H1 (cell line): ENCODE results near the gene AIPL1. TPM values are rescaled to one million over a fixed set of nuclear protein-coding genes. Genes with fewer than 3 reads are reported as not detected.

Experiments used
- CTCF ChIA-PET: fragments of 300-600 bp; sonication (Branson Sonifier 250); formaldehyde crosslinking; loops from one replicate; lab custom pipeline; 2021; ENCODE audit not compliant: partially characterized antibody; lab: Charles Lee
- POLR2A ChIA-PET: fragments of 300-600 bp; sonication (Branson Sonifier 250); formaldehyde crosslinking; loops from one replicate; lab custom pipeline; 2021; ENCODE audit warnings: inconsistent platforms; ENCODE audit not compliant: partially characterized antibody; lab: Charles Lee
- DNase-seq, 2 experiments: peaks; one replicate each; pipeline versions ENCODE4 v3.0.0 to v3.0.0-alpha.2; 2010 to 2022; ENCODE audit warnings: low spot score in 2 of 2, low read depth in 1 of 2, mixed read lengths in 1 of 2
- FAIRE-seq: peaks from 2 replicates; lab custom pipeline; 2011; peaks lifted over from hg19 to GRCh38; lab: Jason Lieb, UNC
- H2AFZ ChIP-seq: 2 replicates; pipeline ENCODE4 v1.8.1; 2012; ENCODE audit warnings: low read length, inconsistent platforms
- H2AK5ac ChIP-seq: 2 replicates; pipeline ENCODE4 v1.6.1; 2013; ENCODE audit warnings: low read depth, low read length
- H2BK120ac ChIP-seq: replicated peaks from 2 replicates; pipeline ENCODE3; 2013; ENCODE audit warnings: low read depth, low read length, inconsistent platforms
- H2BK12ac ChIP-seq: 2 replicates; pipeline ENCODE4 v1.6.1; 2013; ENCODE audit warnings: low read depth, low read length
- H2BK15ac ChIP-seq: 2 replicates; pipeline ENCODE4 v1.6.1; 2013; ENCODE audit warnings: low read length
- H2BK20ac ChIP-seq: 2 replicates; pipeline ENCODE4 v1.6.1; 2013; ENCODE audit warnings: low read length
- H2BK5ac ChIP-seq: 2 replicates; pipeline ENCODE4 v1.6.1; 2013; ENCODE audit warnings: low read depth, low read length
- H3K14ac ChIP-seq: 2 replicates; pipeline ENCODE4 v1.6.1; 2013; ENCODE audit warnings: inconsistent platforms; ENCODE audit not compliant: insufficient read length
- H3K18ac ChIP-seq: 2 replicates; pipeline ENCODE4 v1.6.1; 2013; ENCODE audit warnings: low read length; ENCODE audit errors: extremely low read depth
- H3K23ac ChIP-seq: 2 replicates; pipeline ENCODE4 v1.6.1; 2013; ENCODE audit warnings: inconsistent platforms; ENCODE audit not compliant: insufficient read length
- H3K23me2 ChIP-seq: 2 replicates; pipeline ENCODE4 v1.6.1; 2013; ENCODE audit warnings: low read depth, low read length
- H3K27ac ChIP-seq: 2 replicates; pipeline ENCODE4 v1.6.1; 2011; ENCODE audit warnings: low read depth, low read length, inconsistent platforms
- H3K27me3 ChIP-seq, 4 experiments: replicated peaks in 1 of 4; 1 replicate in 1 of 4; 2 replicates in 3 of 4; pipeline versions ENCODE4 v1.6.1 to v1.8.1; 2011 to 2013; ENCODE audit warnings: low read length in 3 of 4, mild to moderate bottlenecking in 3 of 4, inconsistent platforms in 2 of 4, mixed read lengths in 2 of 4, moderate library complexity in 1 of 4; ENCODE audit not compliant: control insufficient read depth in 3 of 4, insufficient read depth in 3 of 4; ENCODE audit errors: extremely low read depth in 1 of 4
- H3K36me3 ChIP-seq, 4 experiments: 2 replicates each; pipeline versions ENCODE4 v1.6.1 to v1.8.1; 2011 to 2013; ENCODE audit warnings: mild to moderate bottlenecking in 4 of 4, low read length in 3 of 4, moderate library complexity in 2 of 4, control low read depth in 1 of 4, inconsistent platforms in 1 of 4; ENCODE audit not compliant: insufficient read depth in 4 of 4, control insufficient read depth in 2 of 4
- H3K4ac ChIP-seq: replicated peaks from 2 replicates; pipeline ENCODE3; 2013; ENCODE audit warnings: low read length, low read depth, mixed read lengths, inconsistent platforms; ENCODE audit not compliant: insufficient read length
- H3K4me1 ChIP-seq, 4 experiments: replicated peaks in 1 of 4; 1 replicate in 1 of 4; 2 replicates in 3 of 4; pipeline versions ENCODE4 v1.6.1 to v1.8.1; 2011 to 2013; ENCODE audit warnings: low read length in 3 of 4, inconsistent platforms in 2 of 4, mixed read lengths in 1 of 4; ENCODE audit not compliant: insufficient read depth in 4 of 4, control insufficient read depth in 3 of 4
- H3K4me2 ChIP-seq, 2 experiments: 2 replicates each; pipeline versions ENCODE4 v1.6.1 to v1.8.1; 2011 to 2013; ENCODE audit warnings: low read depth in 2 of 2, low read length in 2 of 2, control low read depth in 1 of 2, inconsistent platforms in 1 of 2, mild to moderate bottlenecking in 1 of 2; ENCODE audit not compliant: insufficient read depth in 1 of 2
- H3K4me3 ChIP-seq, 4 experiments: fragments of 200-600, 300-600 bp in 1 of 4; sonication (generic), shearing (Covaris generic), sonication (Bioruptor Twin) in 1 of 4; 2 replicates each; pipeline versions ENCODE4 v1.5.1 to v1.8.1; 2011 to 2016; ENCODE audit warnings: low read length in 4 of 4, low read depth in 3 of 4, control low read depth in 2 of 4, inconsistent platforms in 2 of 4, mild to moderate bottlenecking in 2 of 4, mixed read lengths in 1 of 4, moderate library complexity in 1 of 4; ENCODE audit not compliant: insufficient read depth in 2 of 4; ENCODE audit errors: extremely low read depth in 1 of 4
- H3K56ac ChIP-seq: replicated peaks from 2 replicates; pipeline ENCODE3; 2013; ENCODE audit warnings: low read depth, mild to moderate bottlenecking, mixed read lengths, low read length, inconsistent platforms; ENCODE audit not compliant: insufficient read length
- H3K79me1 ChIP-seq: 2 replicates; pipeline ENCODE4 v1.6.1; 2013; ENCODE audit warnings: low read depth, low read length, control low read depth
- H3K79me2 ChIP-seq, 2 experiments: 2 replicates each; pipeline versions ENCODE4 v1.6.1 to v1.8.1; 2012 to 2013; ENCODE audit warnings: low read length in 2 of 2, mild to moderate bottlenecking in 2 of 2, inconsistent platforms in 1 of 2; ENCODE audit not compliant: insufficient read depth in 2 of 2, control insufficient read depth in 1 of 2
- H3K9ac ChIP-seq, 4 experiments: replicated peaks in 1 of 4; 1 replicate in 1 of 4; 2 replicates in 3 of 4; pipeline versions ENCODE4 v1.6.1 to v1.8.1; 2011 to 2013; ENCODE audit warnings: low read depth in 3 of 4, low read length in 3 of 4, control low read depth in 2 of 4, mild to moderate bottlenecking in 2 of 4, moderate library complexity in 2 of 4, inconsistent platforms in 1 of 4; ENCODE audit errors: extremely low read depth in 1 of 4
- H3K9me3 ChIP-seq, 2 experiments: 2 replicates each; pipeline versions ENCODE4 v1.6.1 to v1.8.1; 2012 to 2013; ENCODE audit warnings: mild to moderate bottlenecking in 2 of 2, moderate library complexity in 2 of 2, control low read depth in 1 of 2, inconsistent platforms in 1 of 2, low read depth in 1 of 2, low read length in 1 of 2, mixed read lengths in 1 of 2; ENCODE audit not compliant: insufficient read depth in 2 of 2
- H4K20me1 ChIP-seq, 2 experiments: replicated peaks in 1 of 2; 2 replicates each; pipeline versions ENCODE3 to v1.8.1; 2011 to 2013; ENCODE audit warnings: inconsistent platforms in 2 of 2, low read length in 2 of 2, mild to moderate bottlenecking in 1 of 2; ENCODE audit not compliant: insufficient read depth in 2 of 2, control insufficient read depth in 1 of 2
- H4K5ac ChIP-seq: 2 replicates; pipeline ENCODE4 v1.6.1; 2013; ENCODE audit warnings: low read length, low read depth, mixed read lengths, inconsistent platforms; ENCODE audit not compliant: insufficient read length
- H4K8ac ChIP-seq: 2 replicates; pipeline ENCODE4 v1.8.0; 2013; ENCODE audit warnings: mild to moderate bottlenecking, moderate library complexity, low read length, inconsistent platforms; ENCODE audit not compliant: insufficient read depth; ENCODE audit errors: extremely low read depth
- H4K91ac ChIP-seq: replicated peaks from 2 replicates; pipeline ENCODE3; 2013; ENCODE audit warnings: low read length, mixed read lengths, inconsistent platforms; ENCODE audit not compliant: insufficient read length
- CREB1 ChIP-seq: IDR thresholded peaks from 2 replicates; pipeline ENCODE4 v1.6.1; 2012; ENCODE audit warnings: inconsistent platforms
- KDM4A ChIP-seq: IDR thresholded peaks from one replicate; pipeline ENCODE4 v1.7.1; 2012; ENCODE audit warnings: low read depth, mild to moderate bottlenecking, moderate library complexity, low read length, inconsistent platforms; ENCODE audit not compliant: severe bottlenecking
- PHF8 ChIP-seq: fragments of 200-600 bp; sonication (generic); conservative IDR thresholded peaks from 2 replicates; pipeline ENCODE4 v1.7.1; 2012; ENCODE audit warnings: low read depth, mild to moderate bottlenecking, inconsistent platforms, low read length, moderate library complexity
- POLR2AphosphoS5 ChIP-seq: IDR thresholded peaks from 2 replicates; pipeline ENCODE4 v1.6.1; 2011; ENCODE audit warnings: low read depth, low read length
- SIX5 ChIP-seq: IDR thresholded peaks from 2 replicates; pipeline ENCODE4 v1.6.1; 2011; ENCODE audit warnings: mild to moderate bottlenecking, low read depth, low read length
- TAF1 ChIP-seq: IDR thresholded peaks from 2 replicates; pipeline ENCODE4 v1.6.1; 2011; ENCODE audit warnings: mild to moderate bottlenecking, low read depth, low read length
- TAF7 ChIP-seq: optimal IDR thresholded peaks from 2 replicates; pipeline ENCODE3; 2011; ENCODE audit warnings: low read depth, mild to moderate bottlenecking, inconsistent platforms, low read length, moderate library complexity, borderline replicate concordance
- YY1 ChIP-seq: IDR thresholded peaks from 2 replicates; pipeline ENCODE4 v1.6.1; 2011; ENCODE audit warnings: low read depth, mild to moderate bottlenecking, low read length
- WGBS, 2 experiments: shearing (Covaris generic) in 1 of 2; methylation state at CpG; one replicate each; pipeline versions ENCODE4 v1.1.6 to v1.1.7; 2013 to 2015; ENCODE audit warnings: low lambda C conversion rate in 2 of 2, mixed read lengths in 2 of 2, inconsistent platforms in 1 of 2, low coverage in 1 of 2, missing lambda C conversion rate in 1 of 2; ENCODE audit not compliant: insufficient replicate concordance in 2 of 2, insufficient coverage in 1 of 2, insufficient read length in 1 of 2; ENCODE audit errors: extremely low coverage in 1 of 2, missing lambda C conversion rate in 1 of 2; 5-methylcytosine and 5-hydroxymethylcytosine counted together
- polyA plus RNA-seq, 7 experiments: library from polyadenylated mRNA; depleted of rRNA in 3 of 7; stranded (reverse) in 5 of 7; unstranded in 2 of 7; fragments of >200 nt in 5 of 7; fragments of 200-250 nt in 2 of 7; gene quantifications; 1 replicate in 5 of 7; 2 replicates in 1 of 7; 4 replicates in 1 of 7; pipeline versions ENCODE4 v1.2.1 to v1.2.3, GENCODE V29; 2011 to 2013; ENCODE audit warnings: missing spikeins in 2 of 7, mixed read lengths in 2 of 7
- total RNA-seq: library from RNA; stranded (reverse); fragmentation: NEBNext Ultra II Directional; extraction: Animal tissue kit (Norgen Biotek cat#: 25700); gene quantifications from 2 replicates; pipeline ENCODE4 v1.2.1, GENCODE V29; 2021
- TF ChIP-seq, protein P1 (sequence below): IDR thresholded peaks from 2 replicates; pipeline ENCODE4 v1.6.1; 2012; ENCODE audit warnings: low read length, inconsistent platforms

AIPL1 gene
- total and polyA plus RNA-seq, 2 of the 8 experiments (the other 6 are each of a cell fraction or from before 2014, with no cell fraction given): 0.56 to 0.71 TPM

GRCh38 chr17:6454495-6455320, 19.8 kb upstream of the AIPL1 start:
- H2AK5ac ChIP-seq: 0 out of 2 replicates have a peak overlapping the region, but pooled peaks have one; percentile 60
- peaks cover 2 to 52% (median 30%) of the 10 kb centered on the region in 4 experiments for H3K4me1 ChIP-seq
- DNase-seq (peak in 1 of 2 experiments; percentile 73), FAIRE-seq (no peak)
- H3K23ac ChIP-seq: no peak overlapping the region
- peak overlapping the region; percentile 78; the same call in 1 of the 2 replicates for H2BK5ac ChIP-seq
- peak overlapping the region; percentile 26; the same call in 1 of the 2 replicates for H2AFZ ChIP-seq
- H3K36me3 ChIP-seq: peaks cover 0 to 15% (median 6%) of the 10 kb centered on the region in 4 experiments; a peak in 6 of 8 replicates
- H3K4ac ChIP-seq: peak overlapping the region; percentile 61
- H2BK12ac ChIP-seq: peak overlapping the region; percentile 87; the same call in 1 of the 2 replicates
- peak overlapping the region; percentile 90 for H3K18ac ChIP-seq
- H4K8ac ChIP-seq: peak overlapping the region; percentile 69; the same call in 1 of the 2 replicates
- H4K20me1 ChIP-seq: peaks cover 0 to 6% of the 10 kb centered on the region in 2 experiments
- H3K27ac ChIP-seq: peak overlapping the region; percentile 51; the same call in 1 of the 2 replicates
- peaks cover 12% of the 10 kb centered on the region for H3K23me2 ChIP-seq
- peak overlapping the region; percentile 32; the same call in 1 of the 2 replicates for H2BK20ac ChIP-seq
- no peak overlapping the region for H3K56ac ChIP-seq
- no peaks in the 10 kb centered on the region for H3K9me3 ChIP-seq
- H2BK15ac ChIP-seq: peak overlapping the region; percentile 81; the same call in 1 of the 2 replicates
- H4K91ac ChIP-seq: peak overlapping the region; percentile 12
- no peaks in the 10 kb centered on the region for H3K79me1 ChIP-seq
- peak overlapping the region; percentile 59 for H4K5ac ChIP-seq
- peak overlapping the region; percentile 95 to 99 for H3K4me2 ChIP-seq
- no peaks in the 10 kb centered on the region for H3K79me2 ChIP-seq
- H3K14ac ChIP-seq: no peak overlapping the region
- H3K9ac ChIP-seq: peak overlapping the region in 2 of 4 experiments; percentile 74 to 80; a peak in 4 of 7 replicates
- POLR2A ChIA-PET: interaction anchor here (0.6 to 4.4 kb wide), 16 partner anchors 9 to 702 kb away, joined by 3 to 58 read pairs (median 4); partner anchors contain the start of gene PIMREG
- H3K27me3 ChIP-seq: no peaks in the 10 kb centered on the region; a peak in 3 of 7 replicates
- peak overlapping the region; percentile 49 to 75 (median 74) for H3K4me3 ChIP-seq
- 16% methylated on average over 26 of the region's 35 CpGs; no CpG with 5 or more reads in 1 of the 2 experiments for WGBS, 2 experiments
- CTCF ChIA-PET: interaction anchor here (0.7 to 2.4 kb wide), 6 partner anchors 8 to 108 kb away, joined by 3 to 9 read pairs (median 4); no protein-coding TSS in a partner anchor
- no peak overlapping the region for H2BK120ac ChIP-seq
- TF ChIP-seq TAF7 (peak; percentile 25), YY1 (peak; percentile 86), POLR2AphosphoS5 (peak; percentile 54; the same call in 1 of the 2 replicates), TAF1 (peak; percentile 47), PHF8 (peak; percentile 10), SIX5 (no peak), KDM4A (peak; percentile 27), CREB1 (0 out of 2 replicates have a peak, but pooled peaks have one; percentile 3)
- TF ChIP-seq, protein P1, sequence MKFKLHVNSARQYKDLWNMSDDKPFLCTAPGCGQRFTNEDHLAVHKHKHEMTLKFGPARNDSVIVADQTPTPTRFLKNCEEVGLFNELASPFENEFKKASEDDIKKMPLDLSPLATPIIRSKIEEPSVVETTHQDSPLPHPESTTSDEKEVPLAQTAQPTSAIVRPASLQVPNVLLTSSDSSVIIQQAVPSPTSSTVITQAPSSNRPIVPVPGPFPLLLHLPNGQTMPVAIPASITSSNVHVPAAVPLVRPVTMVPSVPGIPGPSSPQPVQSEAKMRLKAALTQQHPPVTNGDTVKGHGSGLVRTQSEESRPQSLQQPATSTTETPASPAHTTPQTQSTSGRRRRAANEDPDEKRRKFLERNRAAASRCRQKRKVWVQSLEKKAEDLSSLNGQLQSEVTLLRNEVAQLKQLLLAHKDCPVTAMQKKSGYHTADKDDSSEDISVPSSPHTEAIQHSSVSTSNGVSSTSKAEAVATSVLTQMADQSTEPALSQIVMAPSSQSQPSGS: no peak
